ENCODE measurements around the gene SCO1.
"Not testable (repeated sequence)": the region's sequence is repeated elsewhere in the genome, so short reads cannot be mapped to it uniquely, and the experiment has no call there.

SCO1 gene

GRCh38 chr17:10725262-10725661 lies 27.9 kb upstream of the SCO1 start:
- DNase-seq, result no peak

- DNase-seq, result no peak
These were observed 27.3 kb upstream of the SCO1 start for GRCh38 chr17:10724546-10725195.

- DNase-seq, result no peak
These were observed 21.2 kb upstream of the SCO1 start for GRCh38 chr17:10718547-10718946.

- DNase-seq, result no peak
These were observed 18.9 kb upstream of the SCO1 start for GRCh38 chr17:10716218-10716617.

- no peak for DNase-seq
These were observed 16.0 kb upstream of the SCO1 start for GRCh38 chr17:10713318-10713717.

- DNase-seq, result no peak
These were observed 8.4 kb upstream of the SCO1 start for GRCh38 chr17:10705727-10706126.

- DNase-seq, result no peak
These were observed 5.2 kb upstream of the SCO1 start for GRCh38 chr17:10702574-10702973.

- no peak for DNase-seq
These were observed 2.5 kb upstream of the SCO1 start for GRCh38 chr17:10699856-10700255.

- peak; percentile 33 for DNase-seq
These were observed 924 bp upstream of the SCO1 start for GRCh38 chr17:10698096-10698818.

GRCh38 chr17:10695875-10696407 lies 1.4 kb downstream of the SCO1 start:
- DNase-seq, result not testable (repeated sequence)

- no peak for DNase-seq
These were observed 9.8 kb downstream of the SCO1 start for GRCh38 chr17:10687499-10687898.

- peak; percentile 48 for DNase-seq
These were observed 13.5 kb downstream of the SCO1 start for GRCh38 chr17:10683853-10684252.

- DNase-seq, result peak; percentile 92
These were observed 15.4 kb downstream of the SCO1 start for GRCh38 chr17:10681866-10682446.

- DNase-seq, result no peak
These were observed 22.6 kb downstream of the SCO1 start for GRCh38 chr17:10674704-10675103.

- DNase-seq, result no peak
These were observed 24.0 kb downstream of the SCO1 start for GRCh38 chr17:10673312-10673711.

GRCh38 chr17:10668775-10669174 lies 28.6 kb downstream of the SCO1 start:
- peak; percentile 67 for DNase-seq

GRCh38 chr17:10666906-10667305 lies 30.4 kb downstream of the SCO1 start:
- DNase-seq, result no peak

GRCh38 chr17:10664571-10664970 lies 32.8 kb downstream of the SCO1 start:
- no peak for DNase-seq

- no peak for DNase-seq
These were observed 34.1 kb downstream of the SCO1 start for GRCh38 chr17:10663231-10663630.

GRCh38 chr17:10661437-10661836 lies 35.9 kb downstream of the SCO1 start:
- no peak for DNase-seq

- no peak for DNase-seq
These were observed 39.5 kb downstream of the SCO1 start for GRCh38 chr17:10657879-10658278.

GRCh38 chr17:10657148-10657547 lies 40.2 kb downstream of the SCO1 start, which contains the start of gene MYH3:
MYH3 (minus strand) TSS chr17:10657309; CDS start chr17:10655064, 2,245 bp downstream.
- no peak for DNase-seq

- no peak for DNase-seq
These were observed 43.3 kb downstream of the SCO1 start for GRCh38 chr17:10653987-10654386.
